ENCODE results near the gene PLET1.

DNA sequence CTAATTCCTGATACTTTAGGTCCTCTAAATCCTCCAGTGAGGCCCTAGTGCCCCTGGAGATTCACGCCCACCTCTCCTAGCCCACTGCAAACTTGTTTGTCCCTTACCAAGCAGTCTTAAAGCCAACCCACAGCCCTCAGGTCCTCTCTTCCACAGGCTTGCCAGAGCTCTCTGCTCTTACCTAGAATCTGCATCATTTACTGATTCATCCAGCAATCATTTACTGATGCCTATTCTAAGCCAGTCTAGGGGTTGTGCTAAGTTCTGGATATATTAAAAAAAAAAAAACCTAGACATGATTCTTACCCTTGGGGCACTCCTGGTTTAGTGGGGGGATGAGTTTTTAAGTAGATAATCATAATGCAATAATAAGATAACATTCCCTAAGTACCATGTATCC is 43.0 kb upstream of the PLET1 start:
- TF ChIP-seq, protein P1, sequence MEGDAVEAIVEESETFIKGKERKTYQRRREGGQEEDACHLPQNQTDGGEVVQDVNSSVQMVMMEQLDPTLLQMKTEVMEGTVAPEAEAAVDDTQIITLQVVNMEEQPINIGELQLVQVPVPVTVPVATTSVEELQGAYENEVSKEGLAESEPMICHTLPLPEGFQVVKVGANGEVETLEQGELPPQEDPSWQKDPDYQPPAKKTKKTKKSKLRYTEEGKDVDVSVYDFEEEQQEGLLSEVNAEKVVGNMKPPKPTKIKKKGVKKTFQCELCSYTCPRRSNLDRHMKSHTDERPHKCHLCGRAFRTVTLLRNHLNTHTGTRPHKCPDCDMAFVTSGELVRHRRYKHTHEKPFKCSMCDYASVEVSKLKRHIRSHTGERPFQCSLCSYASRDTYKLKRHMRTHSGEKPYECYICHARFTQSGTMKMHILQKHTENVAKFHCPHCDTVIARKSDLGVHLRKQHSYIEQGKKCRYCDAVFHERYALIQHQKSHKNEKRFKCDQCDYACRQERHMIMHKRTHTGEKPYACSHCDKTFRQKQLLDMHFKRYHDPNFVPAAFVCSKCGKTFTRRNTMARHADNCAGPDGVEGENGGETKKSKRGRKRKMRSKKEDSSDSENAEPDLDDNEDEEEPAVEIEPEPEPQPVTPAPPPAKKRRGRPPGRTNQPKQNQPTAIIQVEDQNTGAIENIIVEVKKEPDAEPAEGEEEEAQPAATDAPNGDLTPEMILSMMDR (IDR thresholded peaks at IDR 0.05; ENCODE audit: low read length), result no peak
- TF ChIP-seq EZH2 (IDR thresholded peaks at IDR 0.05; ENCODE audit: borderline replicate concordance, low read length), result no peak
